Measurements from ENCODE around the gene OPA3.

DNA sequence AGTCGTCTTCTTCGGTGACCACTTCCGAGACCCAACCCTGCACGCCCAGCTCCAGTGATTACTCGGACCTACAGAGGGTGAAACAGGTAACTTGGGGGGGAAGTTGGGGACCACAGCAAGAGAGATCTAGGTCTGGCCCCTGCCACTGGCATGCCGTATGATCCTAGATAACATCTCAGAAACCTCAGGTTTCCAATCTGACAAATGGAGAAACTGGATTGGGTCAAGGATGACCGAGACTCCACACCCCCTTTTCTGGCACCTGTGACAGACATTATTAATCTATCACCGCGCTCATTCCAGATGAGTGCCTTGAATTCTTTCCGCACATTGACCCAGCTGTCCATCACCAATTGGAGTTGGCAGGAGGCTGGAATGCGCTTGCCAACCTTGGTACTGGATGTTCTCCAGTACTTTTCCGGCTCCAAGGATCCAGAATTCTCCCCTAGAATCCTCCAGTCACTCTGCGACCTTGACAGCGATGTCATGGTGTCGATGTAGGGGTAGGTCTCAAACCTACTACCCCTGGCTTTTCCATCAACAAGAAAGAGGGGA lies 60.0 kb downstream of the OPA3 start:
- no peak for TF ChIP-seq CTCF (IDR thresholded peaks at IDR 0.05 in 2 of 3, conservative IDR thresholded peaks at IDR 0.05 in 1 of 3; ENCODE audit: control insufficient read depth in 2 of 3, extremely low read depth in 1 of 3, insufficient read depth in 1 of 3, low read depth in 3 of 3, low read length in 3 of 3)
- no peak for TF ChIP-seq SPI1 (IDR thresholded peaks at IDR 0.05; ENCODE audit: borderline replicate concordance, insufficient read depth, low read depth, low read length)
- no peak for TF ChIP-seq CHD2 (IDR thresholded peaks at IDR 0.05; ENCODE audit: borderline replicate concordance, low read depth, low read length)
- no peak for TF ChIP-seq RELA (IDR thresholded peaks at IDR 0.05; ENCODE audit: borderline replicate concordance, partially characterized antibody)

Measured in GM12878 (cell line).